ENCODE data around the gene NDUFA13.

Gene NDUFA13

GRCh38 chr19:19508217-19508616 lies 7.8 kb upstream of the NDUFA13 start:
- no peak for TF ChIP-seq POLR2A (IDR thresholded peaks at IDR 0.05; ENCODE audit: low read depth, low read length)
- FAIRE-seq: no peak
- no peak for DNase-seq (ENCODE audit: insufficient read length, low spot score)

- FAIRE-seq: no peak
- no peak for DNase-seq (ENCODE audit: insufficient read length, low spot score)
- TF ChIP-seq POLR2A (IDR thresholded peaks at IDR 0.05; ENCODE audit: low read depth, low read length): no peak
These were observed 5.6 kb upstream of the NDUFA13 start for GRCh38 chr19:19510432-19510831.

- no peak for DNase-seq (ENCODE audit: insufficient read length, low spot score)
- TF ChIP-seq POLR2A (IDR thresholded peaks at IDR 0.05; ENCODE audit: low read depth, low read length): no peak
- FAIRE-seq: no peak
These were observed 2.3 kb upstream of the NDUFA13 start for GRCh38 chr19:19513682-19514081.

- no peak for FAIRE-seq
- DNase-seq (ENCODE audit: insufficient read length, low spot score): no peak
- TF ChIP-seq POLR2A (IDR thresholded peaks at IDR 0.05; ENCODE audit: low read depth, low read length): no peak
These were observed 1.8 kb upstream of the NDUFA13 start for GRCh38 chr19:19514215-19514657.

- no peak for TF ChIP-seq POLR2A (IDR thresholded peaks at IDR 0.05; ENCODE audit: low read depth, low read length)
- no peak for FAIRE-seq
- DNase-seq (ENCODE audit: insufficient read length, low spot score): no peak
These were observed 964 bp upstream of the NDUFA13 start, which contains the start of gene TSSK6 for GRCh38 chr19:19514881-19515641. TSS of gene TSSK6 (minus strand) at chr19:19515548. CDS start at chr19:19515427, 121 bp downstream.

GRCh38 chr19:19517235-19517619 lies 1.2 kb downstream of the NDUFA13 start:
- FAIRE-seq (no peak), DNase-seq (ENCODE audit: insufficient read length, low spot score) (no peak)
- no peak for TF ChIP-seq POLR2A (IDR thresholded peaks at IDR 0.05; ENCODE audit: low read depth, low read length)

GRCh38 chr19:19520989-19521388 lies 5.0 kb downstream of the NDUFA13 start:
- no peak for TF ChIP-seq POLR2A (IDR thresholded peaks at IDR 0.05; ENCODE audit: low read depth, low read length)
- FAIRE-seq (no peak), DNase-seq (ENCODE audit: insufficient read length, low spot score) (no peak)

GRCh38 chr19:19523177-19523576 lies 7.2 kb downstream of the NDUFA13 start:
- FAIRE-seq: no peak

GRCh38 chr19:19524053-19524452 lies 8.0 kb downstream of the NDUFA13 start:
- DNase-seq (ENCODE audit: insufficient read length, low spot score): no peak
- FAIRE-seq: no peak
- TF ChIP-seq POLR2A (IDR thresholded peaks at IDR 0.05; ENCODE audit: low read depth, low read length): no peak

More at GRCh38 chr19:19523177-19523576, 7.2 kb downstream of the NDUFA13 start:
- no peak for DNase-seq (ENCODE audit: insufficient read length, low spot score)
- no peak for TF ChIP-seq POLR2A (IDR thresholded peaks at IDR 0.05; ENCODE audit: low read depth, low read length)

GRCh38 chr19:19525611-19526380 lies 9.8 kb downstream of the NDUFA13 start:
- TF ChIP-seq POLR2A (IDR thresholded peaks at IDR 0.05; ENCODE audit: low read depth, low read length): no peak
- no peak for DNase-seq (ENCODE audit: insufficient read length, low spot score)
- no peak for FAIRE-seq

GRCh38 chr19:19526581-19527370 lies 10.8 kb downstream of the NDUFA13 start:
- DNase-seq (ENCODE audit: insufficient read length, low spot score) (no peak), FAIRE-seq (no peak)
- TF ChIP-seq POLR2A (IDR thresholded peaks at IDR 0.05; ENCODE audit: low read depth, low read length): no peak

- FAIRE-seq: no peak
- no peak for DNase-seq (ENCODE audit: insufficient read length, low spot score)
- TF ChIP-seq POLR2A (IDR thresholded peaks at IDR 0.05; ENCODE audit: low read depth, low read length): no peak
These were observed 11.3 kb downstream of the NDUFA13 start for GRCh38 chr19:19527371-19527656.

- no peak for TF ChIP-seq POLR2A (IDR thresholded peaks at IDR 0.05; ENCODE audit: low read depth, low read length)
- no peak for FAIRE-seq
- no peak for DNase-seq (ENCODE audit: insufficient read length, low spot score)
These were observed 11.9 kb downstream of the NDUFA13 start for GRCh38 chr19:19527674-19528625.

Measured in H54 (cell line).